GM19468 (cell line): Measurements from ENCODE around the gene KRTAP10-10.
"Not testable (repeated sequence)": the region's sequence is repeated elsewhere in the genome, so short reads cannot be mapped to it uniquely, and the experiment has no call there.

Source experiments
- ATAC-seq: cut with Tn5 transposase; IDR thresholded peaks from one replicate; pipeline ENCODE4 v1.9.1; 2021; ENCODE audit warnings: mild to moderate bottlenecking, moderate library complexity, moderate number of reproducible peaks; ENCODE audit not compliant: unreplicated experiment; ENCODE audit errors: extremely low read depth

KRTAP10-10 gene

GRCh38 chr21:44648557-44649311 is 11.6 kb downstream of the KRTAP10-10 start:
- no peak for ATAC-seq

- no peak for ATAC-seq
Observed at GRCh38 chr21:44649521-44650100, 12.5 kb downstream of the KRTAP10-10 start.

GRCh38 chr21:44650265-44650972 is 13.3 kb downstream of the KRTAP10-10 start:
- ATAC-seq: no peak

- ATAC-seq: no peak
Observed at GRCh38 chr21:44650973-44651675, 14.0 kb downstream of the KRTAP10-10 start.

GRCh38 chr21:44653123-44653522 is 16.0 kb downstream of the KRTAP10-10 start:
- ATAC-seq: no peak

GRCh38 chr21:44653656-44654575 is 16.8 kb downstream of the KRTAP10-10 start:
- ATAC-seq: no peak

- ATAC-seq: no peak
Observed at GRCh38 chr21:44654576-44655175, 17.5 kb downstream of the KRTAP10-10 start, which contains the start of gene KRTAP12-4. KRTAP12-4 (minus strand) TSS chr21:44654659; CDS start chr21:44654614, 45 bp downstream.

GRCh38 chr21:44656868-44657267 is 19.7 kb downstream of the KRTAP10-10 start:
- no peak for ATAC-seq

- no peak for ATAC-seq
Observed at GRCh38 chr21:44657635-44658540, 20.7 kb downstream of the KRTAP10-10 start, which contains the start of gene KRTAP12-3. KRTAP12-3 (plus strand) TSS chr21:44657932; CDS start chr21:44657980, 48 bp downstream.

GRCh38 chr21:44658541-44658910 is 21.4 kb downstream of the KRTAP10-10 start:
- ATAC-seq: no peak

GRCh38 chr21:44658913-44659595 is 21.9 kb downstream of the KRTAP10-10 start:
- ATAC-seq: no peak

- ATAC-seq: not testable (repeated sequence)
Observed at GRCh38 chr21:44661567-44661966, 24.4 kb downstream of the KRTAP10-10 start.

- ATAC-seq: no peak
Observed at GRCh38 chr21:44664691-44665090, 27.5 kb downstream of the KRTAP10-10 start.

GRCh38 chr21:44666401-44667320 is 29.5 kb downstream of the KRTAP10-10 start, which contains the start of gene KRTAP12-2:
KRTAP12-2 (minus strand) TSS chr21:44666927; CDS start chr21:44666886, 41 bp downstream.
- ATAC-seq: no peak

GRCh38 chr21:44667612-44668011 is 30.5 kb downstream of the KRTAP10-10 start:
- no peak for ATAC-seq
